Eye (tissue), 1 donor: ENCODE measurements around the gene PCNX3.

ENCODE experiments used
- DNase-seq: peaks from one replicate; pipeline ENCODE4 v3.0.0-alpha.2; 2015

Gene PCNX3

GRCh38 chr11:65580756-65581155 lies 34.8 kb upstream of the PCNX3 start:
- no peak for DNase-seq

GRCh38 chr11:65581928-65582327 lies 33.6 kb upstream of the PCNX3 start:
- no peak for DNase-seq

- DNase-seq, result no peak
Observed at GRCh38 chr11:65583589-65583988, 32.0 kb upstream of the PCNX3 start.

GRCh38 chr11:65584106-65584505 lies 31.5 kb upstream of the PCNX3 start:
- DNase-seq, result no peak

- DNase-seq, result peak; percentile 70
Observed at GRCh38 chr11:65584723-65585171, 30.8 kb upstream of the PCNX3 start.

GRCh38 chr11:65585396-65586246 lies 30.0 kb upstream of the PCNX3 start:
- DNase-seq, result peak; percentile 33

- no peak for DNase-seq
Observed at GRCh38 chr11:65586247-65586630, 29.3 kb upstream of the PCNX3 start.

GRCh38 chr11:65586676-65587075 lies 28.9 kb upstream of the PCNX3 start:
- peak; percentile 68 for DNase-seq

GRCh38 chr11:65588199-65589054 lies 27.1 kb upstream of the PCNX3 start:
- peak; percentile 29 for DNase-seq

- no peak for DNase-seq
Observed at GRCh38 chr11:65589444-65590239, 25.9 kb upstream of the PCNX3 start.

GRCh38 chr11:65590240-65590738 lies 25.3 kb upstream of the PCNX3 start:
- peak; percentile 35 for DNase-seq

- DNase-seq, result peak; percentile 73
Observed at GRCh38 chr11:65591939-65592857, 23.4 kb upstream of the PCNX3 start.

- DNase-seq, result no peak
Observed at GRCh38 chr11:65592858-65593517, 22.6 kb upstream of the PCNX3 start.

- peak; percentile 49 for DNase-seq
Observed at GRCh38 chr11:65593518-65594414, 21.8 kb upstream of the PCNX3 start.

GRCh38 chr11:65595131-65595530 lies 20.4 kb upstream of the PCNX3 start:
- no peak for DNase-seq

GRCh38 chr11:65595543-65596281 lies 19.9 kb upstream of the PCNX3 start, which contains the start of gene KCNK7:
KCNK7 (minus strand) TSS chr11:65595800; CDS start chr11:65595772, 28 bp downstream.
- DNase-seq, result no peak

- no peak for DNase-seq
Observed at GRCh38 chr11:65596520-65596919, 19.1 kb upstream of the PCNX3 start.

- DNase-seq, result no peak
Observed at GRCh38 chr11:65598258-65598699, 17.3 kb upstream of the PCNX3 start.
